Natural killer cell (primary cell): ENCODE measurements around the gene ZNF726. TPM values are rescaled to one million over a fixed set of nuclear protein-coding genes. Genes with fewer than 3 reads are reported as not detected.
A peak's percentile ranks its signal among the peaks of the same experiment; 100 is the strongest.
"Not testable (repeated sequence)": the region's sequence is repeated elsewhere in the genome, so short reads cannot be mapped to it uniquely, and the experiment has no call there.

Experiments
- ATAC-seq, 3 donors: fragments of 150-1000 bp in 2 of 3; fragments of 200-7000 bp in 1 of 3; cut with Tn5 transposase; 1 replicate in 1 of 3; 2 replicates in 2 of 3; pipeline ENCODE4 v1.10.0; 2021; ENCODE audit warnings: mild to moderate bottlenecking in 2 of 3, moderate library complexity in 2 of 3
- DNase-seq, 2 donors: peaks; one replicate each; pipeline versions ENCODE4 v3.0.0 to v3.0.0-alpha.2; 2013 to 2021; ENCODE audit warnings: mixed read lengths in 1 of 2
- H3K27ac ChIP-seq: one replicate; pipeline ENCODE4 v1.5.1; 2013; ENCODE audit warnings: mild to moderate bottlenecking, low read length
- H3K27me3 ChIP-seq: one replicate; pipeline ENCODE4 v1.6.1; 2013; ENCODE audit warnings: low read length; ENCODE audit not compliant: control insufficient read depth, insufficient read depth
- H3K36me3 ChIP-seq: one replicate; pipeline ENCODE4 v1.6.1; 2013; ENCODE audit warnings: low read length; ENCODE audit not compliant: control insufficient read depth, insufficient read depth
- H3K4me1 ChIP-seq: one replicate; pipeline ENCODE4 v1.6.1; 2013; ENCODE audit warnings: low read length; ENCODE audit not compliant: control insufficient read depth, insufficient read depth
- H3K4me3 ChIP-seq: one replicate; pipeline ENCODE4 v1.5.1; 2013; ENCODE audit warnings: low read length
- H3K9me3 ChIP-seq: one replicate; pipeline ENCODE4 v1.6.1; 2013; ENCODE audit warnings: low read length; ENCODE audit not compliant: control insufficient read depth, insufficient read depth
- H3K27ac Mint-ChIP-seq, 2 donors: one replicate each; pipeline ENCODE4 v1.8.0; 2022; ENCODE audit warnings: mild to moderate bottlenecking in 2 of 2, mixed read lengths in 2 of 2, moderate library complexity in 1 of 2
- H3K27me3 Mint-ChIP-seq, 2 donors: one replicate each; pipeline ENCODE4 v1.8.0; 2022; ENCODE audit warnings: low read depth in 2 of 2, mixed read lengths in 2 of 2
- H3K36me3 Mint-ChIP-seq: one replicate; pipeline ENCODE4 v1.8.0; 2022; ENCODE audit warnings: mixed read lengths
- H3K4me1 Mint-ChIP-seq, 2 donors: one replicate each; pipeline ENCODE4 v1.8.0; 2022; ENCODE audit warnings: mixed read lengths in 2 of 2
- H3K4me3 Mint-ChIP-seq: one replicate; pipeline ENCODE4 v1.8.0; 2022; ENCODE audit warnings: mild to moderate bottlenecking, moderate library complexity, mixed read lengths
- H3K9me3 Mint-ChIP-seq, 2 donors: one replicate each; pipeline ENCODE4 v1.8.0; 2022; ENCODE audit warnings: mixed read lengths in 2 of 2
- CTCF ChIP-seq: fragments of 200-600 bp; IDR thresholded peaks from one replicate; pipeline ENCODE4 v1.8.0; 2022; ENCODE audit warnings: antibody characterized with exemption
- WGBS: methylation state at CpG from one replicate; pipeline ENCODE4 v1.1.7; 2013; ENCODE audit warnings: missing lambda C conversion rate; ENCODE audit not compliant: insufficient coverage; 5-methylcytosine and 5-hydroxymethylcytosine counted together
- intact Hi-C: fragments of 100-400 bp; cut with micrococcal nuclease; formaldehyde crosslinking; loops from one replicate; pipeline ENCODE4 v1.14.2; 2022
- total RNA-seq, 4 donors: library from RNA; stranded (reverse); fragments of 120-200 nt in 1 of 4; gene quantifications; one replicate each; pipeline versions ENCODE4 v1.2.3 to v1.2.4, GENCODE V29; 2013 to 2022

ZNF726 gene
- total RNA-seq, 3 donors from 2014 or later (not counting 1 experiment from before 2014, with no cell fraction given), result 4.8 to 6.4 (median 5.8) TPM

GRCh38 chr19:23872282-23872919, 42.3 kb upstream of the ZNF726 start:
- WGBS, result 43% methylated on average over 1 of the region's 1 CpG
- ATAC-seq (no peak), DNase-seq (no peak)
- no peak overlapping the region for H3K27ac Mint-ChIP-seq
- Histone ChIP-seq H3K27me3 (no peaks in the 10 kb centered on the region), H3K4me3 (no peak overlapping the region), H3K27ac (no peak overlapping the region), H3K36me3 (no peaks in the 10 kb centered on the region), H3K9me3 (peaks cover 6% of the 10 kb centered on the region), H3K4me1 (no peaks in the 10 kb centered on the region)
- H3K9me3 Mint-ChIP-seq, result peaks cover 8 to 12% of the 10 kb centered on the region in 2 donors
- H3K4me3 Mint-ChIP-seq, result no peak overlapping the region
- no peak for TF ChIP-seq CTCF
- intact Hi-C loops, result no loop called here
- no peaks in the 10 kb centered on the region for H3K27me3 Mint-ChIP-seq
- no peaks in the 10 kb centered on the region for H3K4me1 Mint-ChIP-seq
- peaks cover 5% of the 10 kb centered on the region for H3K36me3 Mint-ChIP-seq

- Histone ChIP-seq H3K9me3 (peaks cover 11% of the 10 kb centered on the region), H3K36me3 (no peaks in the 10 kb centered on the region), H3K27me3 (no peaks in the 10 kb centered on the region), H3K4me3 (no peak overlapping the region), H3K27ac (no peak overlapping the region), H3K4me1 (no peaks in the 10 kb centered on the region)
- Mint-ChIP-seq H3K9me3 (peaks cover 32 to 38% of the 10 kb centered on the region in 2 donors), H3K4me3 (no peak overlapping the region), H3K27ac (no peak overlapping the region), H3K4me1 (no peaks in the 10 kb centered on the region), H3K27me3 (peaks cover 0 to 10% of the 10 kb centered on the region in 2 donors), H3K36me3 (peaks cover 5% of the 10 kb centered on the region)
- 81% methylated on average over 11 of the region's 12 CpGs for WGBS
- ATAC-seq, result no peak
- DNase-seq, result no peak
- intact Hi-C loops, result no loop called here
- TF ChIP-seq CTCF, result no peak
Measured at GRCh38 chr19:23876261-23876660, 38.4 kb upstream of the ZNF726 start.

GRCh38 chr19:23876756-23877155, 37.9 kb upstream of the ZNF726 start:
- H3K36me3 Mint-ChIP-seq, intact Hi-C loops, H3K4me1 Mint-ChIP-seq, H3K27me3 Mint-ChIP-seq, DNase-seq, H3K4me3 Mint-ChIP-seq, H3K27me3 ChIP-seq, H3K4me1 ChIP-seq, H3K4me3 ChIP-seq, H3K27ac Mint-ChIP-seq, H3K27ac ChIP-seq, H3K36me3 ChIP-seq, ATAC-seq: not testable (repeated sequence)
- peaks cover 11% of the 10 kb centered on the region for H3K9me3 ChIP-seq
- peaks cover 34 to 41% of the 10 kb centered on the region in 2 donors for H3K9me3 Mint-ChIP-seq
- WGBS, result 79% methylated on average over 3 of the region's 3 CpGs

GRCh38 chr19:23882493-23882892, 32.2 kb upstream of the ZNF726 start:
- DNase-seq, result peak in 1 of 2 donors; percentile 2
- Histone ChIP-seq H3K4me1 (no peaks in the 10 kb centered on the region), H3K9me3 (peaks cover 4% of the 10 kb centered on the region), H3K27ac (no peak overlapping the region), H3K36me3 (no peaks in the 10 kb centered on the region), H3K27me3 (no peaks in the 10 kb centered on the region), H3K4me3 (no peak overlapping the region)
- Mint-ChIP-seq H3K27ac (no peak overlapping the region), H3K9me3 (peaks cover 31 to 44% of the 10 kb centered on the region in 2 donors), H3K36me3 (no peaks in the 10 kb centered on the region), H3K4me3 (no peak overlapping the region), H3K4me1 (no peaks in the 10 kb centered on the region), H3K27me3 (peaks cover 0 to 10% of the 10 kb centered on the region in 2 donors)
- intact Hi-C loops, result no loop called here
- peak in 1 of 3 donors; percentile 30 for ATAC-seq
- TF ChIP-seq CTCF, result no peak
- WGBS, result 78% methylated on average over 5 of the region's 5 CpGs
